HepG2 (cell line): ENCODE measurements around the gene STMND1. TPM values are rescaled to one million over a fixed set of nuclear protein-coding genes. Genes with fewer than 3 reads are reported as not detected.

Source experiments
- ATAC-seq: fragments of 200-7000 bp; cut with Tn5 transposase; 3 replicates; pipeline ENCODE4 v1.9.1; 2020; ENCODE audit warnings: mild to moderate bottlenecking, moderate library complexity
- BruUV-seq: library from RNA; stranded (reverse); fragments of 400-500 nt; replicated peaks from 2 replicates; lab custom pipeline; 2021; lab: Mats Ljungman, UMichigan
- CTCF ChIA-PET: fragments of 300-600 bp; formaldehyde crosslinking; extraction: SDS; loops from one replicate; lab custom pipeline; 2021; ENCODE audit warnings: low total read pairs, inconsistent platforms, low intra/inter-chr PET ratio; lab: Yijun Ruan, JAX
- POLR2A ChIA-PET: fragments of 350-600 bp; sonication (Branson Sonifier 250); formaldehyde crosslinking; loops from one replicate; lab custom pipeline; 2020; ENCODE audit warnings: antibody characterized with exemption, inconsistent platforms; lab: Yijun Ruan, JAX
- DNase-seq: peaks from one replicate; pipeline ENCODE4 v3.0.0-alpha.2; 2015; ENCODE audit warnings: low spot score
- FAIRE-seq: peaks from 3 replicates; lab custom pipeline; 2011; peaks lifted over from hg19 to GRCh38; lab: Jason Lieb, UNC
- H2AFZ ChIP-seq: one replicate; pipeline ENCODE4 v1.6.1; 2011; ENCODE audit warnings: low read length, inconsistent platforms
- H3K27ac ChIP-seq: fragments of 300-600 bp; 3 replicates; pipeline ENCODE4 v1.8.0; 2011; ENCODE audit warnings: mixed run types, mild to moderate bottlenecking, mixed read lengths, low read length, inconsistent platforms; ENCODE audit not compliant: insufficient read depth; ENCODE audit errors: extremely low read length
- H3K27me3 ChIP-seq, 2 experiments: fragments of 200-600 bp in 1 of 2; 2 replicates in 1 of 2; 3 replicates in 1 of 2; pipeline versions ENCODE4 v1.6.0 to v1.8.0; 2011; ENCODE audit warnings: low read length in 2 of 2, mild to moderate bottlenecking in 2 of 2, moderate library complexity in 2 of 2, inconsistent platforms in 1 of 2; ENCODE audit not compliant: insufficient read depth in 2 of 2, control insufficient read depth in 1 of 2
- H3K36me3 ChIP-seq, 2 experiments: fragments of 200-600 bp in 1 of 2; replicated peaks in 1 of 2; 2 replicates in 1 of 2; 3 replicates in 1 of 2; pipeline versions ENCODE4 v1.5.1 to v1.8.0; 2011; ENCODE audit warnings: low read length in 2 of 2, inconsistent platforms in 1 of 2; ENCODE audit not compliant: insufficient read depth in 2 of 2, control insufficient read depth in 1 of 2
- H3K4me1 ChIP-seq: 2 replicates; pipeline ENCODE4 v1.5.1; 2012; ENCODE audit warnings: low read length, inconsistent platforms; ENCODE audit not compliant: insufficient read depth
- H3K4me2 ChIP-seq: 2 replicates; pipeline ENCODE4 v1.6.0; 2011; ENCODE audit warnings: low read depth, low read length, inconsistent platforms
- H3K4me3 ChIP-seq, 3 experiments: fragments of 200-600 bp in 1 of 3; sonication (generic), shearing (Covaris generic) in 1 of 3; replicated peaks in 1 of 3; 2 replicates each; pipeline ENCODE4 v1.5.1; 2011 to 2016; ENCODE audit warnings: low read length in 3 of 3, inconsistent platforms in 2 of 3, low read depth in 2 of 3, mild to moderate bottlenecking in 2 of 3, control low read depth in 1 of 3, mixed read lengths in 1 of 3; ENCODE audit not compliant: insufficient read depth in 1 of 3
- H3K79me2 ChIP-seq: one replicate; pipeline ENCODE4 v1.6.1; 2011; ENCODE audit warnings: low read length, inconsistent platforms; ENCODE audit not compliant: insufficient read depth
- H3K9ac ChIP-seq: 2 replicates; pipeline ENCODE4 v1.6.0; 2011; ENCODE audit warnings: mild to moderate bottlenecking, low read depth, low read length, inconsistent platforms; ENCODE audit not compliant: insufficient read depth
- H3K9me3 ChIP-seq: 2 replicates; pipeline ENCODE4 v1.5.1; 2012; ENCODE audit warnings: mild to moderate bottlenecking, low read length
- H4K20me1 ChIP-seq: 2 replicates; pipeline ENCODE4 v1.6.0; 2011; ENCODE audit warnings: inconsistent platforms, mild to moderate bottlenecking, low read length, moderate library complexity; ENCODE audit not compliant: insufficient read depth
- FOXP1 ChIP-seq, 2 experiments: fragments of 450-650 bp in 1 of 2; IDR thresholded peaks; 2 replicates each; pipeline ENCODE4 v1.6.1; 2017 to 2018; ENCODE audit warnings: antibody characterized with exemption in 1 of 2
- GATAD1 ChIP-seq: IDR thresholded peaks from 2 replicates; pipeline ENCODE4 v1.6.1; 2016; ENCODE audit warnings: missing genetic modification reagents, missing compliant biosample characterization
- GLI4 ChIP-seq: sonication (generic); formaldehyde crosslinking; IDR thresholded peaks from 2 replicates; pipeline ENCODE4 v1.5.1; 2020; ENCODE audit warnings: missing genetic modification reagents, mild to moderate bottlenecking, moderate library complexity, borderline replicate concordance
- HCFC1 ChIP-seq: fragments of 150-350 bp; IDR thresholded peaks from 2 replicates; pipeline ENCODE4 v1.6.1; 2014; ENCODE audit warnings: low read depth, low read length
- KLF6 ChIP-seq: IDR thresholded peaks from 2 replicates; pipeline ENCODE4 v1.8.0; 2016; ENCODE audit warnings: missing biosample characterization, missing genetic modification reagents
- KMT2B ChIP-seq: IDR thresholded peaks from 2 replicates; pipeline ENCODE4 v1.6.1; 2016; ENCODE audit warnings: missing genetic modification reagents, missing compliant biosample characterization
- MYC ChIP-seq: sonication (generic); formaldehyde crosslinking; IDR thresholded peaks from 2 replicates; pipeline ENCODE4 v1.9.0; 2021; ENCODE audit warnings: missing genetic modification reagents, borderline replicate concordance
- NFYC ChIP-seq: IDR thresholded peaks from 2 replicates; pipeline ENCODE4 v1.6.1; 2016; ENCODE audit warnings: missing genetic modification reagents, missing compliant biosample characterization
- PCBP1 ChIP-seq: fragments of 200-400 bp; formaldehyde crosslinking; IDR thresholded peaks from 2 replicates; pipeline ENCODE4 v1.6.1; 2017; ENCODE audit warnings: mild to moderate bottlenecking, low read depth, low read length, borderline replicate concordance
- RCOR2 ChIP-seq: IDR thresholded peaks from 2 replicates; pipeline ENCODE4 v1.6.1; 2016; ENCODE audit warnings: missing biosample characterization, missing genetic modification reagents
- SOX6 ChIP-seq, 2 experiments: fragments of 450-650 bp in 1 of 2; sonication (generic) in 1 of 2; formaldehyde crosslinking in 1 of 2; IDR thresholded peaks; 2 replicates each; pipeline versions ENCODE4 v1.4.0 to v1.6.1; 2017 to 2020; ENCODE audit warnings: antibody characterized with exemption in 1 of 2, mild to moderate bottlenecking in 1 of 2, missing genetic modification reagents in 1 of 2
- TBX3 ChIP-seq: fragments of 450-650 bp; IDR thresholded peaks from 2 replicates; pipeline ENCODE4 v1.6.1; 2017; ENCODE audit warnings: antibody characterized with exemption, mild to moderate bottlenecking, inconsistent platforms, borderline replicate concordance
- TCF12 ChIP-seq, 2 experiments: fragments of 450-650 bp in 1 of 2; sonication (generic) in 1 of 2; formaldehyde crosslinking in 1 of 2; IDR thresholded peaks; 2 replicates each; pipeline versions ENCODE4 v1.6.1 to v1.8.0; 2017 to 2022; ENCODE audit warnings: antibody characterized with exemption in 1 of 2, mild to moderate bottlenecking in 1 of 2, missing genetic modification reagents in 1 of 2, moderate library complexity in 1 of 2
- TGIF2 ChIP-seq: IDR thresholded peaks from 2 replicates; pipeline ENCODE4 v1.6.1; 2016; ENCODE audit warnings: control low read depth, missing compliant biosample characterization
- ZNF350 ChIP-seq: sonication (generic); formaldehyde crosslinking; IDR thresholded peaks from 2 replicates; pipeline ENCODE4 v1.4.0; 2020; ENCODE audit warnings: mild to moderate bottlenecking, low read depth, missing genetic modification reagents, borderline replicate concordance
- ZNF747 ChIP-seq: sonication (generic); formaldehyde crosslinking; IDR thresholded peaks from 2 replicates; pipeline ENCODE4 v1.8.1; 2023; ENCODE audit warnings: missing genetic modification reagents, mild to moderate bottlenecking, borderline replicate concordance
- ZNF883 ChIP-seq: sonication (generic); formaldehyde crosslinking; IDR thresholded peaks from 2 replicates; pipeline ENCODE4 v1.5.1; 2020; ENCODE audit warnings: mild to moderate bottlenecking, missing genetic modification reagents; ENCODE audit errors: not compliant biosample characterization
- WGBS: methylation state at CpG from one replicate; pipeline ENCODE4 v1.1.6; 2017; ENCODE audit warnings: low lambda C conversion rate; 5-methylcytosine and 5-hydroxymethylcytosine counted together
- in situ Hi-C: cut with HindIII; loops from 2 replicates; pipeline ENCODE4 v1.10.0; 2017; ENCODE audit warnings: low pct_unique_long_range_greater_than_20kb; ENCODE audit not compliant: extremely low pct_ligation_motif_present
- intact Hi-C: fragments of 100-400 bp; cut with micrococcal nuclease; formaldehyde crosslinking; loops from one replicate; pipeline ENCODE4 v1.10.0; 2022; ENCODE audit not compliant: unreplicated experiment
- polyA plus RNA-seq, 8 experiments: library from polyadenylated mRNA; depleted of rRNA in 3 of 8; stranded (reverse) in 7 of 8; unstranded in 1 of 8; fragments of >200 nt; fragmentation: Illumina TruSeq in 4 of 8; extraction: Trizol in 4 of 8; gene quantifications; 2 replicates each; pipeline versions ENCODE4 v1.2.1 to v1.2.3, GENCODE V29; 2011 to 2016; ENCODE audit warnings: low read depth in 4 of 8, missing spikeins in 1 of 8, mixed read lengths in 1 of 8; ENCODE audit not compliant: insufficient read depth in 1 of 8
- total RNA-seq, 5 experiments: library from RNA; depleted of rRNA; stranded (reverse); fragments of >200 nt; fragmentation: Illumina TruSeq; extraction: Trizol; gene quantifications; 2 replicates each; pipeline ENCODE4 v1.2.3, GENCODE V29; 2016; ENCODE audit warnings: low read depth in 1 of 5

STMND1 gene
- total and polyA plus RNA-seq, 2 of the 13 experiments (the other 11 are each of a cell fraction or from before 2014, with no cell fraction given): not detected

DNA sequence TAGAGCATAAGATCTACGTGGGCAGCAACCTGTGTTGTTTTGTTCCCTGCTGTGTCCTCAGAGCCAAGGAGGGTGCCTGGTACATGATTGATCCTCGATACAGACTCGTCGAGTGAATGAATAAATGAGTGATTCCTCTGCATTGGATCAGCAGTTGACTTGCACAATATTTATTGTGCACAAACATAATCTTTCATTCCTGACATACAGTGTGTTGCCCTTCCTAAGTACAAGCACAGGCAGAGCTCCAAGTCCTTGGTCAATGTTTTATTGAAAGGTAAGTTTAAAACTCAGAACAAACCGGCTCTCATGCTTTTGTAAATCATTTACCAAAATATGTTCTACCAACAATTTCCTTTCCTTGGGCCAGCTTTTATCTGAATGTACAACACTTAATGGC is 57.4 kb downstream of the STMND1 start (continued):
- TF ChIP-seq ZNF350 (CRISPR knock-in tag) (no peak), ZNF883 (CRISPR knock-in tag) (no peak), GATAD1 (CRISPR knock-in tag) (no peak), TGIF2 (CRISPR knock-in tag) (no peak), HCFC1 (no peak), GLI4 (no peak), PCBP1 (no peak), KMT2B (no peak), FOXP1 (IDR thresholded peaks at IDR 0.05) (no peak), FOXP1 (CRISPR knock-in tag; IDR thresholded peaks at IDR 0.05) (peak; percentile 62; the same call in 1 of the 2 replicates), TCF12 (IDR thresholded peaks at IDR 0.05) (no peak), TCF12 (CRISPR knock-in tag; IDR thresholded peaks at IDR 0.05) (no peak)
- TF ChIP-seq, all 625 proteins: peak for 49

DNA sequence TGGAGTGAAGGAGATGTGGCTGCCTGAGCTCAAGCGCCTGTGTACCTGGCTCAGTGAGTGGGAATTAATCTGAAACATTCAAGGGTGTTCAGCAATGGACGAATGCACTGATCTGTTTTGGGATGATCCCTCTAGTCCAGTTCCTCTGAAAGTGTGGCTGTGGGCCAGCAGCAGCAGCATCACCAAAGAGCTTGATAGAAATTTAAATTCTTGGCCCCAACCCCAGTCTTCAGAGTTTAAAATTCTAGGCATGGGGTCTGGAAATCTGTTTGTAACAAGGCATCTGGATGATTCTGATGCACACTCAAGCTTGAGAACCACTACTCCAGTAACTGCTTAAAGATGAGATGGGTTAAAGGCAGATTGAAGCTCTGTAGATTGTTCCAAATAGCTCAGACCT is 59.2 kb downstream of the STMND1 start:
- H3K9ac ChIP-seq: no peak overlapping the region
- intact Hi-C loops: no loop called here
- H3K36me3 ChIP-seq: no peaks in the 10 kb centered on the region
- TF ChIP-seq TBX3: no peak
- no peak for TF ChIP-seq NFYC (CRISPR knock-in tag)
- no peak for TF ChIP-seq KLF6 (CRISPR knock-in tag)
- TF ChIP-seq SOX6 (IDR thresholded peaks at IDR 0.05): no peak
- no peak for TF ChIP-seq SOX6 (CRISPR knock-in tag; IDR thresholded peaks at IDR 0.05)
- TF ChIP-seq MYC: no peak
- no peak for TF ChIP-seq ZNF747 (CRISPR knock-in tag)
- no peak for TF ChIP-seq RCOR2 (CRISPR knock-in tag)
- TF ChIP-seq, all 625 proteins: peak for 0
- BruUV-seq: no TSS peak
- no peak overlapping the region for H3K4me2 ChIP-seq
- no peak overlapping the region for H3K4me3 ChIP-seq
- ATAC-seq (no peak), FAIRE-seq (no peak), DNase-seq (no peak)
- H3K27me3 ChIP-seq: no peaks in the 10 kb centered on the region; a peak in 1 of 5 replicates
- in situ Hi-C loops: loop anchor here (25.0 kb wide), 1 partner anchor 1151 kb away; no protein-coding TSS in a partner anchor
- POLR2A ChIA-PET: no interaction called here
- no peaks in the 10 kb centered on the region for H3K9me3 ChIP-seq
- H3K4me1 ChIP-seq: peaks cover 16% of the 10 kb centered on the region
- H2AFZ ChIP-seq: no peak overlapping the region
- no peak overlapping the region for H3K27ac ChIP-seq
- no peaks in the 10 kb centered on the region for H4K20me1 ChIP-seq
- CTCF ChIA-PET: no interaction called here
- no peaks in the 10 kb centered on the region for H3K79me2 ChIP-seq
- 29% methylated on average over 2 of the region's 2 CpGs for WGBS
